ENCODE measurements around the gene CNTN2. TPM values are rescaled to one million over a fixed set of nuclear protein-coding genes. Genes with fewer than 3 reads are reported as not detected.

The CNTN2 gene
- total and polyA plus RNA-seq, 2 of the 8 experiments (the other 6 are each of a cell fraction or from before 2014, with no cell fraction given) = 1.2 to 3.9 TPM

- TF ChIP-seq EZH2 (IDR thresholded peaks at IDR 0.05; ENCODE audit: low read depth, low read length, severe bottlenecking) = no peak
- no peak for TF ChIP-seq SP4 (IDR thresholded peaks at IDR 0.05; ENCODE audit: low read length)
- no peak for TF ChIP-seq NRF1 (IDR thresholded peaks at IDR 0.05; ENCODE audit: low read depth, low read length)
Measured at GRCh38 chr1:205028390-205028789, 14.6 kb upstream of the CNTN2 start (continued).

Measured in H1 (cell line).